HG02798 (cell line): ENCODE measurements around the gene SCPEP1.
"Not testable (repeated sequence)": the region's sequence is repeated elsewhere in the genome, so short reads cannot be mapped to it uniquely, and the experiment has no call there.

Source experiments
- ATAC-seq: cut with Tn5 transposase; IDR thresholded peaks from one replicate; pipeline ENCODE4 v1.9.1; 2021; ENCODE audit warnings: mild to moderate bottlenecking; ENCODE audit not compliant: unreplicated experiment, poor library complexity

Gene SCPEP1

GRCh38 chr17:56960596-56961538 is 17.1 kb upstream of the SCPEP1 start, which contains the start of gene COIL:
COIL (minus strand) TSS chr17:56961050; CDS start chr17:56961019, 31 bp downstream.
- peak; percentile 96 for ATAC-seq

- ATAC-seq, result not testable (repeated sequence)
Measured at GRCh38 chr17:56965241-56965640, 12.7 kb upstream of the SCPEP1 start.

DNA sequence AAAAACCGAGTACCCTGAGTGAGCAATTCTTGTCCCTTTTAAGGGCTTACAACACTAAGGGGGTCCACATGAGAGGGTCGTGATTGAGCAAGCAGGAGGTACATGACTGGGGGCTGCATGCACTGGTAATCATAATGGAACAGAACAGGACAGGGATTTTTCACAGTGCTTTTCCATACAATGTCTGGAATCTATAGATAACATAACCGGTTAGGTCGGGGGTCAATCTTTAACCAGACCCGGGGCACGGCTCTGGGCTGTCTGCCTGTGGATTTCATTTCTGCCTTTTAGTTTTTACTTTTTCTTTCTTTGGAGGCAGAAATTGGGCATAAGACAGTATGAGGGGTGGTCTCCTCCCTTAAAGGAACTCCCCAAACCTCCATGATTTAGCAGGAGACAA is 12.2 kb upstream of the SCPEP1 start:
- not testable (repeated sequence) for ATAC-seq

- no peak for ATAC-seq
Measured at GRCh38 chr17:56966338-56966737, 11.6 kb upstream of the SCPEP1 start.

- no peak for ATAC-seq
Measured at GRCh38 chr17:56970974-56971373, 7.0 kb upstream of the SCPEP1 start.

DNA sequence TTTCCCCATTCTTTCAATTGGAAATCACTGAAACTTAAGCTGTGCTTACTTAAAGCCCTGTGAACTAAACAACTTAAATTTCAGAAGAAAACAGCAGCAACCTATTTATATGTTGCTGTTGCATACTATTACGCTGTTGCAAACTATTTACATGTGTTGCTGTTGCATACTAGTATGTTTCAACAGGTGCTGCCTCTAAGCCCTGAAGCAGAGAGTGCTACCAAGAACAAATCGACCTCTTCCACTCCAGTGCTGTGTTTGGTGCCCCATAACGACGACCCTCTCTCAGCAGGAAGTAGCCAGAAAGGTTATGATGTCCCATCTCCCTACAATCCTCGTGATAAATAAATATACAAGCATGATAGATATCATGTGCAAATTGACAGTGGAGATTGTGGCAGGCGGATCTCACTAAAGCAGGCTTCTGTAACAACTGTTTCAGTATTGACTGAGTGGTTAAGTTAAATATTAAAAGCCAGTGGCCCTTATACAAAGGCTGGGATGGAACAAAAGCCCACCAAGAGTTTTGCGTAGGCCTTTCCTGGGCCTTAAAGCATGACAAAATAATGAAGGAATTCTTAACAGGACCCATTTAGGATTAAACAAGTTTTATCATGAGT is 5.7 kb upstream of the SCPEP1 start:
- no peak for ATAC-seq

DNA sequence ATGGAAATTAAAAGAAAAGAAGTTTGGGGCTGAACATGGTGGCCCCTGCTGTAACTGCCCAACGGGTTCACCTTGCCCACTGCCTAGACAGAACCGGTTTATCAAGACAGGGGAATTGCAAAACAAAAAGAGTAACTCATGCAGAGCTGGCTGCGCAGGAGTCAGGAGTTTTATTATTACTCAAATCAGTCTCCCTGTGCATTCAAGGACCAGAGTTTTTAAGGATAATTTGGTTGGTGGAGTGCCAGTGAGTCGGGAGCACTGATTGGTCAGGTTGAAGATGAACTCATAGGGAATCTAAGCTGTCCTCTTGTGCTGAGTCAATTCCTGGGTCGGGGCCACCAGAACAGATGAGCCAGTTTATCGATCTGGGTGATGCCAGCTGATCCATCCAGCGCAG is 4.4 kb upstream of the SCPEP1 start:
- ATAC-seq, result no peak

GRCh38 chr17:56974055-56974454 is 3.9 kb upstream of the SCPEP1 start:
- ATAC-seq, result no peak

GRCh38 chr17:56975656-56976055 is 2.3 kb upstream of the SCPEP1 start:
- ATAC-seq, result no peak

DNA sequence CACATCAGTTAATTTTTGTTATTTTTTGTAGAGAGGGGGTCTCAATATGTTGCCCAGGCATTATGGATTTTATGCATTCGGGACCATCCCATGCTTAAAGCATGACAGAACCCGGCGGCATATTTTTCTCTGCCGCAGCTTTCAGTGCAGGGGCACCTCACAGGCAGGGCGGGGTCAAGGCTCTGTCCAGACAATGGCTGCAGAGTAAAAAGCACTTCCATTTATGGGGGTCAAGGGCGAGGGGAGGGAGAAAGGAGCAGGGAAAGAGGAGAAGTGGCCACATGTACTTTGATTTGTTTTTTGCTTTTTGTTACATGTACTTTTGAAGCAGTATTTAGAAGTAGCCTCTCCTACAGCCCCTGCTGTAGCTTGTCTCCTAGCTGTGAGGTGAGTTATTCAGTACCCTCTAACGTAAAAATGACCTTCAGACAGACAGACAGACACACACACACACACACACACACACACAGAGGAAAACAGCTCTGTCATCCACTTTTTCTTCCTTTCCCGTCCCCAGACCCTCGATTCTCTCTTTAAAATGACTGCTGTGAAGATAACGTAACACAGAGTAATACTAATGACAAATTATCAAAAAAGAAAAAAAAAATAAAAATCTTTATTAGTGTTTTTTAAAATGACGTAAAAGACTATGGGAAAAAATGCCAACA is 856 bp upstream of the SCPEP1 start:
- no peak for ATAC-seq

DNA sequence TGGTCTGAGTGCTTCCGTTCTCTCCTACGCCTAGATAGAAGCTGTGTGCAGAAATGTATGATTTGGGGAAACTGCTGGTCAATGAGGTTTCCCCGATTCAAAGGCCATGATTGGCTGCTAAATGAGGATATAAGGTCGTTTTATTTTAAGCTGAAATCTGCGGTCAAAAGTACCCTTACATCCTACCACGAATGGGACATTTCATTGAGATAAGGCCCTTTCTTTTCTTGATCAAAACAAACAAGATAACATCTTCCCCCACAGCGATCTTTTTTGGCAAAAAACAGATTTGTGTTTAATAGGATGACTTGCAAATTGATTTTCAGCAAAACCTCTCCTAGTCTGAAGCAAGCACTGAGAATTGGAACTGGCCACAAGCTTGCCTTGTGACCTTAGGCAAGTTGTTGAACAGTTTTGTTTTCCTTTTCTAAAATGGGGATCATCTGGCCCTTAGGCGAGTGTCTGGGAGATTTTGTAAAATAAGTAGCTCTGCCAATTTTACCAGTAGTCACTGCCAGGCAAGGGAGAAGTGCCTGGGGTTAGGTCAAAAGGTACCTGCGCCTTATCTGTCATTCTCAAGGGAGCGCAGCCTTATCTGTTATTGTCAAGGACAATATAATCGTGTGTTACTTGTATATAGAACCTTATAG is 635 bp downstream of the SCPEP1 start:
- peak; percentile 30 for ATAC-seq

GRCh38 chr17:56979091-56979480 is 1.2 kb downstream of the SCPEP1 start:
- ATAC-seq, result peak; percentile 11

- not testable (repeated sequence) for ATAC-seq
Measured at GRCh38 chr17:56980526-56980925, 2.6 kb downstream of the SCPEP1 start.

GRCh38 chr17:56982312-56982711 is 4.4 kb downstream of the SCPEP1 start:
- no peak for ATAC-seq

DNA sequence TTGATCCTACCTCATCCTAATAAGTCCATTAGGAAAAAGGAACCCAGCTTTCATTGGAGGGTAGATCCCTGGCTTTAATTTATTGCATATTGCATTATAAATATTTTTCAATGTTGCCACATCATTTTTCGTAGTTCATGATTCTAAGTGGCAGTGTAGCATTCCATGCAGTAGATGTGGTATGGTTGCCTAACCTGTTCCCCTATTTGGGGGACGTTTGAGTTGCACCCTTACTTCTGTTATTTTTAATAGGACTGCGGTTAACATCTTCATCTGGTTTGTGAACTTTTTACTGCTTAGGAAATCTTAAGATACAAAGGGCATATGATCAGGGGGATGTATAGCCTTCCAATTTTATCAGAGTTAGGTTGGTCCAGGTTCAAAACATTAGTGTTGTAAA is 5.4 kb downstream of the SCPEP1 start:
- ATAC-seq, result no peak

DNA sequence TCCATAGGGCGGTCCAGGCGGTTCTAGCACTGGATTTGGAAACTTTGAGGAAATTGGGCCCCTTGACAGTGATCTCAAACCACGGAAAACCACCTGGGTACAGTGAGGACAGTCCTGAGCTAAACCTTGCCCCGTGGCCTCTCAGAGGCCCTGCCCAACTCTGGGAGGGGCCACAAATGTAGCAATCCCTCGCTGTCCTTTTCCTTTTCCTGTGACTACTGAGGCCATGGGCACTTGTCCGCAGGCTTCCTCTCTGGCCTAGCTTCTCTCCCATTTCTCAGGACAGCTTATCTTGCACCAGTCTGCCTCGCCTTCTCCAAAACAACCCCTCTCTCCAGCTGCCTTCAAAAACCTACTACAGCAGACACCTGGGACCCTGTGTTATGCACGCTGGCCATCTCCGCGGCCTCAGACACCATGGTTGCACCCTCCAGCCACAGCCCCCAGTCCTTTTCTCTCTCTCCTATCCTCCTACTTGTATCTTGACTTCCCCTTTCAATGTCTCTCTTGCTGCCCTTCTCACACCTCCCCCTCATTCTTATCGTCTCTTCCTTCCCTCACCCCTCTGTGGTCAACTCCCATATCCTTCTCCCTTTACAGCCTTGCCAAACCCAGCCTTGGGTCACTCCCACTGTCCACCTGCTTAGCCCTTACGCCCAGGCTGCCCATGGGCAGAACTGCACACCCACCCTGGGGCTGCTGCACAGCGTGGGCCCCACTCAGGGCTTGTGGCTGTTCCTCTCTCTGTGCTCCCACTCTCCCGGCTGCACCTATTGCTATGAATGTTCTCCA is 7.6 kb downstream of the SCPEP1 start:
- ATAC-seq, result no peak

DNA sequence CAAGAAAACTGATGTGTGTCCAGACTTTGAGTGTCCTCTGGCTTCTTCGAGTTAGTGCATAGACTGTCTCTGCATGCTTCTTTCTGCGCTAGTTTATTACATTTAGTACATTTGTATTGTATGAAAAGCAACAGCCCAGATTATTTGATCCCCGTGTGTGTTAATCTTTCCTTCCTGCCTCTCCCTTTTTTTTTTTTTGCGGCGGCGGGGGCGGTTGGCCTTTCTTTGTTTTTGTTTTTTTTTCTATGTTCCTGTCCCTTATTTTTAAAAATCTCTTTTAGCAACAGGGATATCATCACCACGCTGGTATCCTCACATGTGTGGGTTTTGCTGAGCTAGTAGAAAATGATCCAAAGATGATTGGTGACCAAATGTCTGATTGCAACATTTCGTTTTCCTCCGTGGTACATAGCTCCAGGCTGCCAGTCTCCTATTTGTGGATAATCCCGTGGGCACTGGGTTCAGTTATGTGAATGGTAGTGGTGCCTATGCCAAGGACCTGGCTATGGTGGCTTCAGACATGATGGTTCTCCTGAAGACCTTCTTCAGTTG is 9.4 kb downstream of the SCPEP1 start:
- no peak for ATAC-seq

GRCh38 chr17:56988901-56989572 is 11.1 kb downstream of the SCPEP1 start:
- ATAC-seq, result no peak

DNA sequence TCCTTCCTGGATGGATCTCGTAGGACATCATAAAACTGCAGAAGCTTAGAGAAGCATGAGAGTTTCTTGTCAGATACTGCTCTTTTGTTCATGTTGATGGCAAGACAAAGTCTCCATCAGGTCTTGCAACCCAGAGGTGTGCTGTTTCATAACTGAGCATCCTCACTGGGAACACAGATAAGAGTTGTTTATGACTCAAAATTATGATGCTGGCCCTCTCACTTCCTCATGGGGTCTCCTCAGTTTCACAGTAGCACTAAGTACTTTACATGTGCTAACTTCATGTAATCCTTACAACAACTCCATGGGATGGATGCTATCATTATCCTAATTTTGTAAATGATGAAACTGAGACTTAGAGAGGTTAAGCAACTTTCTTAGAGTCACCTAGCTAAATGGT is 14.4 kb downstream of the SCPEP1 start:
- no peak for ATAC-seq
